ENCODE data around the gene GZMM. TPM values are rescaled to one million over a fixed set of nuclear protein-coding genes. Genes with fewer than 3 reads are reported as not detected.

The GZMM gene
- total RNA-seq, 1 donor from 2014 or later, result not detected

DNA sequence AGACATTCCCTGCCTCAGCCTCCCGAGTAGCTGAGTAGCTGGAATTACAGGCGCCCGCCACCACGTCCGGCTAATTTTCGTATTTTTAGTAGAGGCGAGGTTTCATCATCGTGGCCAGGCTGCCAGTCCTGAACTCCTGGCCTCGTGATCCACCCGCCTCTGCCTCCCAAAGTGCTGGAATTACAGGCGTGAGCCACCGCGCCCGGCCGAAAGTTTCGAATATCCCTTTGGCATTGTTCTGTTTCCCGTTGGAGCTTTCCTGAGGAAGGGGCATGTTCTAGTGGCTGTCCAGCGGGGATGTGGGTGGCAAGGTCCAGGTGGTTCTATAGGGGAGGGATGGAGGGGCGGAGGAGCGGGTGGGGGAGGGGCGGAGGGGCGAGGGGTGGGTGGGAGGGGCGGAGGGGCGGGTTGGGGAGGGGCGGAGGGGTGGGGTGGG, 26.4 kb downstream of the GZMM start:
- H3K27me3 ChIP-seq, result no peaks in the 10 kb centered on the region
- H3K4me3 ChIP-seq, result no peak overlapping the region
- intact Hi-C loops (cut with DNase I), result no loop called here
- no peak for DNase-seq (ENCODE audit: extremely low spot score in 2 of 2)
- peaks cover 46% of the 10 kb centered on the region for H3K4me1 ChIP-seq
- H3K9me3 ChIP-seq, result no peaks in the 10 kb centered on the region
- TF ChIP-seq POLR2AphosphoS5 (IDR thresholded peaks at IDR 0.05; ENCODE audit: insufficient read depth in 1 of 2, low read depth in 1 of 2) (no peak), POLR2A (IDR thresholded peaks at IDR 0.05) (no peak)
- TF ChIP-seq, protein P1, sequence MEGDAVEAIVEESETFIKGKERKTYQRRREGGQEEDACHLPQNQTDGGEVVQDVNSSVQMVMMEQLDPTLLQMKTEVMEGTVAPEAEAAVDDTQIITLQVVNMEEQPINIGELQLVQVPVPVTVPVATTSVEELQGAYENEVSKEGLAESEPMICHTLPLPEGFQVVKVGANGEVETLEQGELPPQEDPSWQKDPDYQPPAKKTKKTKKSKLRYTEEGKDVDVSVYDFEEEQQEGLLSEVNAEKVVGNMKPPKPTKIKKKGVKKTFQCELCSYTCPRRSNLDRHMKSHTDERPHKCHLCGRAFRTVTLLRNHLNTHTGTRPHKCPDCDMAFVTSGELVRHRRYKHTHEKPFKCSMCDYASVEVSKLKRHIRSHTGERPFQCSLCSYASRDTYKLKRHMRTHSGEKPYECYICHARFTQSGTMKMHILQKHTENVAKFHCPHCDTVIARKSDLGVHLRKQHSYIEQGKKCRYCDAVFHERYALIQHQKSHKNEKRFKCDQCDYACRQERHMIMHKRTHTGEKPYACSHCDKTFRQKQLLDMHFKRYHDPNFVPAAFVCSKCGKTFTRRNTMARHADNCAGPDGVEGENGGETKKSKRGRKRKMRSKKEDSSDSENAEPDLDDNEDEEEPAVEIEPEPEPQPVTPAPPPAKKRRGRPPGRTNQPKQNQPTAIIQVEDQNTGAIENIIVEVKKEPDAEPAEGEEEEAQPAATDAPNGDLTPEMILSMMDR (IDR thresholded peaks at IDR 0.05), result no peak
- no peak overlapping the region for H3K27ac ChIP-seq
- no peaks in the 10 kb centered on the region for H3K36me3 ChIP-seq

- TF ChIP-seq POLR2AphosphoS5 (IDR thresholded peaks at IDR 0.05; ENCODE audit: insufficient read depth in 1 of 2, low read depth in 1 of 2), result peak in 1 of 2 donors; percentile 35
- no peak for TF ChIP-seq POLR2A (IDR thresholded peaks at IDR 0.05)
- peak overlapping the region; percentile 77 to 99 for H3K4me3 ChIP-seq
- no peak for DNase-seq (ENCODE audit: extremely low spot score in 2 of 2)
- no peaks in the 10 kb centered on the region for H3K9me3 ChIP-seq
- no peaks in the 10 kb centered on the region for H3K36me3 ChIP-seq
- peak overlapping the region; percentile 82 for H3K27ac ChIP-seq
- H3K27me3 ChIP-seq, result no peaks in the 10 kb centered on the region
- H3K4me1 ChIP-seq, result peaks cover 54% of the 10 kb centered on the region
- intact Hi-C loops (cut with DNase I), result no loop called here
These were observed 27.2 kb downstream of the GZMM start for GRCh38 chr19:570937-571565.

GRCh38 chr19:571566-571974, 27.7 kb downstream of the GZMM start:
- no peak for DNase-seq (ENCODE audit: extremely low spot score in 2 of 2)
- no peak for TF ChIP-seq POLR2A (IDR thresholded peaks at IDR 0.05)
- no peak for TF ChIP-seq POLR2AphosphoS5 (IDR thresholded peaks at IDR 0.05; ENCODE audit: insufficient read depth in 1 of 2, low read depth in 1 of 2)
- TF ChIP-seq, protein P1 (IDR thresholded peaks at IDR 0.05), result no peak
- H3K9me3 ChIP-seq, result no peaks in the 10 kb centered on the region
- no peaks in the 10 kb centered on the region for H3K27me3 ChIP-seq
- intact Hi-C loops (cut with DNase I), result no loop called here
- H3K27ac ChIP-seq, result peak overlapping the region; percentile 82
- peaks cover 57% of the 10 kb centered on the region for H3K4me1 ChIP-seq
- no peaks in the 10 kb centered on the region for H3K36me3 ChIP-seq
- peak overlapping the region; percentile 77 to 99 for H3K4me3 ChIP-seq

GRCh38 chr19:572140-572742, 28.4 kb downstream of the GZMM start, which contains the start of gene BSG:
Gene BSG (plus strand): TSS chr19:572596. CDS start chr19:572635, 39 bp downstream.
- intact Hi-C loops (cut with DNase I), result no loop called here
- H3K4me1 ChIP-seq, result peaks cover 57% of the 10 kb centered on the region
- TF ChIP-seq, protein P1 (IDR thresholded peaks at IDR 0.05), result no peak
- TF ChIP-seq POLR2A (IDR thresholded peaks at IDR 0.05), result peak; percentile 37 to 96
- peak; percentile 86 to 87 for TF ChIP-seq POLR2AphosphoS5 (IDR thresholded peaks at IDR 0.05; ENCODE audit: insufficient read depth in 1 of 2, low read depth in 1 of 2)

GRCh38 chr19:572743-573518, 29.1 kb downstream of the GZMM start:
- Histone ChIP-seq H3K27ac (peak overlapping the region; percentile 89), H3K27me3 (no peaks in the 10 kb centered on the region), H3K36me3 (peaks cover 0 to under 1% of the 10 kb centered on the region in 2 donors), H3K4me3 (peak overlapping the region; percentile 77 to 99), H3K9me3 (no peaks in the 10 kb centered on the region), H3K4me1 (peaks cover 58% of the 10 kb centered on the region)
- no peak for DNase-seq (ENCODE audit: extremely low spot score in 2 of 2)
- intact Hi-C loops (cut with DNase I), result no loop called here
- TF ChIP-seq POLR2A (IDR thresholded peaks at IDR 0.05), result no peak
- no peak for TF ChIP-seq POLR2AphosphoS5 (IDR thresholded peaks at IDR 0.05; ENCODE audit: insufficient read depth in 1 of 2, low read depth in 1 of 2)
- TF ChIP-seq, protein P1 (IDR thresholded peaks at IDR 0.05), result no peak

More at GRCh38 chr19:572140-572742, 28.4 kb downstream of the GZMM start, which contains the start of gene BSG:
- Histone ChIP-seq H3K27ac (peak within 1 kb of the TSS; percentile 89), H3K4me3 (peak within 1 kb of the TSS; percentile 77 to 99), H3K36me3 (no peaks in the 10 kb centered on the region), H3K27me3 (no peaks in the 10 kb centered on the region), H3K9me3 (no peaks in the 10 kb centered on the region)
- DNase-seq (ENCODE audit: extremely low spot score in 2 of 2), result peak in 1 of 2 donors; percentile 98
